Cardiac septum (tissue), 1 donor: Measurements from ENCODE around the gene THEM4. TPM values are rescaled to one million over a fixed set of nuclear protein-coding genes. Genes with fewer than 3 reads are reported as not detected.

Experiments
- DNase-seq: peaks from one replicate; pipeline ENCODE4 v3.0.0-alpha.2; 2020; ENCODE audit warnings: low spot score
- intact Hi-C: fragments of 100-400 bp; cut with DNase I; formaldehyde crosslinking; loops from one replicate; pipeline ENCODE4 v1.14.0; 2022
- total RNA-seq: library from RNA; stranded (reverse); fragmentation: NEBNext Ultra II Directional; extraction: Animal tissue kit (Norgen Biotek cat#: 25700); gene quantifications from one replicate; pipeline ENCODE4 v1.2.1, GENCODE V29; 2021
- donor health status: DM: no; HTN: no; CAD: no.

Gene THEM4
- total RNA-seq, 1 donor from 2014 or later, result 15.7 TPM

- peak; percentile 33 for DNase-seq
Observed at GRCh38 chr1:151846062-151846568, 63.2 kb downstream of the THEM4 start.

GRCh38 chr1:151843398-151843797 lies 65.9 kb downstream of the THEM4 start:
- no peak for DNase-seq
- intact Hi-C loops, result no loop called here

More at GRCh38 chr1:151846062-151846568, 63.2 kb downstream of the THEM4 start:
- intact Hi-C loops, result no loop called here

DNA sequence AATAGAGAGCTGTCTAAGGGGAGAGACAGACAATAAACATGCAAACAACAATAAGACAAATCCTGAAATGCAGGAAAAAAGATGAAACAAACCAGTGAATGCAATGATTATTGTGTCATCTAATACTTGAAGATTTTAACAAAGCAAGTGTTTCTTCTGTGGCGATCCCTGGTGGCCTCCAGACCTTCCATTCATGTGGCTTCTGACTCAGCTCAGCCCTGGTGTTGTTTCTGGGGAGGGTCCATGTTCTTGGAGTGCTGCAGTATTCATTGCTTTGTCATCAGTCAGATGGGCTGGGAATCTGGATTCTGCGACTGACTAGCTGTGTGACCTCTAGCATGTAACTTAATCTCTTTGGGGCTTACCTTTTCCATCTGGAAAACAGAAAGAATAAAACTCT lies 68.2 kb downstream of the THEM4 start:
- DNase-seq, result no peak
- intact Hi-C loops, result no loop called here

DNA sequence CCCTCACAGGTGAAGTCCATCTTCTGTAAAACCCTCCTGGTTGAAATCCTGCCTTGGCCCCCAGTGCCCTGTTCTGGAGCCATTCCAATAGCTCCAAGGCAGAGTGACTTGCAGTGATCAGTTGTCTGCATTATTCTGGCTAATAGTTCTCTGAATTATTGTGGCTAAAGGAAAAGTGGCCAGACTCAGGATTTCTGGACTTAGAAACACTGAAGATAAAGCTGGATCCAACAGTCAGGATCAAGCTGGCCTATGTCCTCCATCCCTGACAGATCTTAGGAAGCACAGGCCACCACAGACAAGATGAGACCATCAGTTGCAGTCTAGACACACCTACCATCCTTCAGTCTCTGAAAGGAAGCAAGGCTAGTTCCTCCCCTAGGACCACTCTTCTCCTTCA lies 68.9 kb downstream of the THEM4 start:
- no peak for DNase-seq
- intact Hi-C loops, result no loop called here

DNA sequence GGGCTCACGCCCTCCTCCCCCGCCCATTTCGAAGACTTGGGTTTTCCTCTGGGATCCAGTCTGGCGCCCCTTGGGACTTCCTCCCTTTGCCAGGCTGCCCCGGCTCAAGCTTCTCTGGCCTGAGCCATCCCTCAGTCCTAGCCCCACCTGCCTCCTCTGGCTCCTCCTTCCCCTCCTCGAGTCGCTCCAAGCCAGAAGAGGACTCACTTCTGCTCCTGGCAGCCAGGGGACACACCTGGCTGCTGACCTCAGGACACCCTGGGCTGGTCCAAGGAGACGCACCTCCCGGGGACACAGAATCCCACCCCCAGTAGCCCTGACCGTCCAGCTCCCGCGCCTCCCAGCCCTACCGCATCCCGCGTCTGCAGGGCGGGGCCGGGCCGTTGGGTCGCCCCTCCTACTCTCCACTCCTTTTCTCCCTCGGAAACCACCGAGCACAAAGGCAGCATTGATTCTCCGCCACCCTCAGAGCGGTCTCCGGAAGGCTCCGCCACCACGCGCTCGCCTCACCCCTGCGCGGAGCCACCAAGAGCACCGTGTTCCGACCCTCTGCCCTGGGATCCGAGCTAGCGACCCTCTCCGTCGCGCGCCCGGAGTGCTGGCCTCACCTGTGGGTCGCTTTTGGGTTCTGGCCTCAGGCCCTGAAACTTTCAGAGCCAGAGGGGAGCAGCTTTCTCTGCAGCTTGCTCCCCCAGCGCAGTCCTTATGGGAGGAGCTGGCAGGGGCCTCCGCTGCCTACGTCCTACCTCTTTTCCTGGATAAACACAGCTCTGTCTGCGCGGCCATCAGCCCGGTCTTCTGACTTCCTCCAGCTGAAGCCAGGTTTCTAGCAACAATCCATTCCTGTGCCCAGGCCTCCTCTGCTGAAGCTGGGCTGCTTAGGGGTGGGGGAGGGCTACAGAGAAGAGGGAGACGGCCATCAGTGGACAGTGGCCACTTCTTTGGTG lies 69.6 kb downstream of the THEM4 start, which contains the start of gene C2CD4D:
TSS of gene C2CD4D (minus strand) at position 364 of the 947 bp plus-strand sequence. CDS start 831 bp downstream, outside the sequence.
- no peak for DNase-seq
- intact Hi-C loops, result loop anchor here (5.0 to 10.0 kb wide), 4 partner anchors 105 to 395 kb away; no protein-coding TSS in a partner anchor

- no peak for DNase-seq
- intact Hi-C loops, result loop anchor here (5.0 to 10.0 kb wide), 4 partner anchors 104 to 394 kb away; no protein-coding TSS in a partner anchor
Observed at GRCh38 chr1:151839082-151839412, 70.3 kb downstream of the THEM4 start.

DNA sequence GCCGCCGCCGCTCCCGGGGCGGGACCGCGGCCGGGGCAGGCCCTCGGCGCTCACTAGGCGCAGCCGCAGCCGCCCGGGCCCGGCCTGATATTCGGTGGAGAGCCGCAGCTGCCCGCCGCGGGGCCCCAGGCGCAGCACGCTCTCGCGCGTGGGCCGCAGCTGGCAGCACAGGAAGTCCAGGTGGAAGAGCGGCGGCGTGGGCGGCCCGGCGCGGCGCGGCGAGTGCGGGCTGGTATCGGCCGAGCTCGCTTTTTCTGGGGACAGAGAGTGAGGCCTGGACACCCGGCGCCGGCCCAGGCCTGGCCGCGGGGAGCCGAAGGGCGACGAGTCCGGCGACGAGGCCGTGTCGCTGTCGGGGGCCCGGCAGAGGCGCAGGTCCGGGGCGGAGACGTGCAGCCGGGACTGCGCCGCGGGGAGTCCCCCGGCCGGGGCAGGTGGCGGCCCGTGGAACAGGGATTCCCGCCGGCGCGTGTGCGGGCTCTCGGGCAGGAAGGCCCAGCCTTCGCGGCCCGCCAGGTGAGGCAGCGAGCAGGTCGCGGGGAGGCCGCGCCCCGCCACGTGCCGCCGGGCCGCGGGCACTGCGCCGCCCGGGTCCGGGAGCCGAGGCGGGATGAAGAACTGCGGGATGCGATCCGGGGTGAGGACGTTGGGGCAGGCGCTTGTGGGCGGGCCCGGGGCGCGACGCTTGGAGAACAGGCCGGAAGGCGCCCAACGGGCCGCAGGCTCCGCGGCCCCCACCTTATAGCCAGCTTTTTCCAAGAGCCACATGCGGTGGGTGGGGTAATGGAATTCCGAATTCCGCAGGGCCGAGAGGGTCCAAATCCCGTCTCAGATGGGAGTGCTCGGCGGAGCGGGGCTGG lies 70.9 kb downstream of the THEM4 start:
- intact Hi-C loops, result loop anchor here (5.0 to 10.0 kb wide), 4 partner anchors 104 to 394 kb away; no protein-coding TSS in a partner anchor
- no peak for DNase-seq

DNA sequence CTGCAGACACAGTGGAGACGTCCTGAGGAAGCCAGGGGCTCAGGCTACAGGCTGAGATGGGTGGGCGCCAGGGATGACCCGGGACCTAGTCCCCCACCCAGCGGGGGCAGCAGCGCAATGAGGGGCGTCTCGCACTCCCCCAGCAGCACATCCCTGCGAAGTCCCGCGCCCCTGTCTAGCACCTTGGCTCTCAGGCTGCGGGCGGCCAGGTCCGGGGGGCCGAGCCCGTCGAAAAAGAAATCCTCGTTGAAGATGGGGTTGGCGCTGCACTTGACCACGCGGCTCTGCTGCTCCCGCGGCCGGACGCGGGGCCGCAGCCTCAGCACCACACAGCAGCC lies 71.5 kb downstream of the THEM4 start:
- intact Hi-C loops, result loop anchor here (5.0 to 10.0 kb wide), 4 partner anchors 103 to 393 kb away; no protein-coding TSS in a partner anchor
- DNase-seq, result no peak

DNA sequence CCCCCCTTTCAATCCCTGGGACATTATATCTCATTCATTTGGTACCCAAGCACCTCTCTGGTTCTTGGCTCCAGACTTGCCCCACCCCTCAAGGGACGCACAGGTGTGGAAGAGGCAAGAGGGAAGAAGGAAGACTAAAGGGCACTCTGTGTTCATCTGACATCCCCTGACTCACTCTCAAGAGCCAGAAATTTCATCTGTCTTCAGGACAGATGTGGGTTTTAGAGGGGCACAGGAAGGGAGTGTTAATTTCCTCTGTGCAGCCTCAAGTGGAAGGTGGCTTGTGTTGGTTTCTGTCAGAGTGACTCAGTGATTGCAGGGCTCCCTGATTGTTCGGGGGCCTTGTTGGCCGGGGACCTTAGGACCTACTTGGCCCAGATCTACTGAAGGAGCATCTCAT lies 72.1 kb downstream of the THEM4 start:
- DNase-seq, result no peak
- intact Hi-C loops, result loop anchor here (5.0 to 10.0 kb wide), 4 partner anchors 102 to 392 kb away; no protein-coding TSS in a partner anchor

DNA sequence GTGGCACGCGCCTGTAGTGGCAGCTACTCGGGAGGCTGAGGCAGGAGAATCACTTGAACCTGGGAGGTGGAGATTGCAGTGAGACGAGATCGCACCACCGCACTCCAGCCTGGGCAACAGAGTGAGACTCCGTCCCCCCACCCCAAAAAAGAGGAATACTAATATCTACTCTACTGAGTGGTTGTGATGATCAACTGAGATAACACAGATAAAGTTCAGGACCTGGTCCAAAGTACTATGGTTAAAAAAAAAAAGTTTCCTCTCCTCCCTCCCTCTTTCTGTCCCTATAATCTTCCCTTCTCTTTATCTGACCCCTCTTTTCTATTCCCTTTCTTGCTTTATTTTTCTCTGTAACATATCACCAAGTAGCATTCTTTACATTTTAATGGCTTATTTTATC lies 73.7 kb downstream of the THEM4 start:
- intact Hi-C loops, result loop anchor here (5.0 to 10.0 kb wide), 4 partner anchors 101 to 391 kb away; no protein-coding TSS in a partner anchor
- no peak for DNase-seq

DNA sequence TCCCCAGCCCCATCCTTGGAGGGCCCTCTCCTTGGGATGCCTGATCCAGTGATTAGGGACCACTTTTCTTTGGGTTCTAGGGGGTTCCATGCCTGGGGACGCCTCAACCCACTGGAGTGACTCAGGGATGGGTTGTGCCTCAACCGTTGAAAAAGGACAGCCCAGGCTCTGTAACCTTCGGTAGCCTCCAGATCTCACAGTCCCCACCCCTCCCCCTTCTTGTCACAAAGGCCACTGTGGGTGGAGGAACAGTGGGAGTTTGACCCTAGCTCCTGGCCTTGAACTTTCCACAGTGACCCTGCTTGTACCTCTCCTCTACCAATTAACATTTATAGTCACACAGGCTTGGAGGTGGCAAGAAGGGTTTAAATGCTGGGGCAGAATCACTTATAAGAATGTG lies 75.1 kb downstream of the THEM4 start:
- no peak for DNase-seq
- intact Hi-C loops, result loop anchor here (5.0 to 10.0 kb wide), 3 partner anchors 72 to 389 kb away; partner anchors contain the start of gene MRPL9

DNA sequence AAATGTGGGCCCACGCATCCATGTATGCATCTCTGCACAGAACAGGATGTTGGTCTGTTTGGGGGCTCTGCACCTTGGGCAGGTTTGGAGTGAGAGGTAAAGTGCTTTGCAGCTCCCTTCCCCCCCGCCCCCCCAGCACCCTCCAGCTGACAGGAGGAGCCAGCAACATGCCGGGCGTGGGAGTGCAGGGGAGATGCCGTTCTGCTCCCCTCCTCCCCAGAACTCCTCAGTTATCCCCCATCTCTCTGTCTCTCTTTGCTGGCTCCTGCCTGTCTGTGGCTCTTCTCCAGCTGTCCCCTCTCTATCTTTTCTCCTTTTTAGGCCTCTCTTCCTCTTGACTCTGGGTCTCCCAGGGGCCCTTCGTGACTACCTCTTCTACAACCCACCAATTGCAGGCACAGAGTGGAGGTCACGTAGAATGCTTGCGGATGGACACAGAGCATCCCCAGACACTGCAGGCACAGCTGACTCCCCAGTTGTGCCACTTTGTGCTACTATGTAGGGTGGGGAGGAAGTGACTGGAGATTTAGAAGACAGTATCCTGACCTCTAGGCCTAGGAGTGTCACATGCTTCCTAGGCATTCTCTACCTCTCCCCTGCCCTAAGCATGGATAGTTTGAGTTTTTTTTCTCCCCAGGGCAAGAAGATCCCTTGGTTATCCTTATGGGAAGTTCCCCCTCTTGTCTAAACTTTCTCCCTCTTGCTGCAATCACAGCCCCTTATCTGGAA lies 76.0 kb downstream of the THEM4 start:
- DNase-seq, result no peak
- intact Hi-C loops, result loop anchor here (2.0 to 10.0 kb wide), 4 partner anchors 43 to 389 kb away; partner anchors contain the start of genes MRPL9 and TDRKH

DNA sequence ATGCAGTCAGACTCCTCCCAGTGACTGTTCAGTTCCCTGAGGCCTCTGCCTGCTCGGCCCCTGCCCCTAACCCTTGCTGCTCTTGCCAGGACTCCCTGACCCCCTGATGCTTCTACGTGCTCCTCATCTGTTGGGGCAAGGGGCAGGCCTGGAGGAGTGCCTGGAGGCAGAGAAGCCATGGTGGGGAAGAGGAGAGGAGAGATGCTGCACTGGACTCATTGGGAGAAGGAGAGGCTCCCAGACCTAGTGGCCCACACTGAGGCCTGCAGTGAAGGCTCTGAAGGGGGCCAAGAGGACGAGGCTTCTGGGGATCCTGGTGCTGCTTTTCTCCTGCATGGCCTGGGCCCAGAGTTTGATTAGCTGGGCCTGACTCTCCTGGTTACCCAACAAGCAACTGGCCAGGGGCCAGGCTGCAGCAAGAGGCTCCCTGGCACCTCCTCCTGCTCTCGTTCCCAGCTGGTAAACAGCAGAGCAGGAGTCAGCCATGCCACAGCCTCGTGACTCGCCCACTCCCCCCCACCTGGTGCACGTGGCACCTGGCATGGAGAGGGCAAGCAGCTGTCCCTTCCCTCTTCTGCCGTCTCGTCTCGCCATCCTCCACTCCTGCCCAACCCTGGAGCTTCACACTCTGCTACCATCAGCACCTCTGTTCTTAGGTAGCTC lies 76.9 kb downstream of the THEM4 start:
- DNase-seq, result peak; percentile 90
- intact Hi-C loops, result loop anchor here (2.0 to 10.0 kb wide), 4 partner anchors 42 to 388 kb away; partner anchors contain the start of genes MRPL9 and TDRKH

- no peak for DNase-seq
- intact Hi-C loops, result loop anchor here (2.0 to 10.0 kb wide), 4 partner anchors 41 to 387 kb away; partner anchors contain the start of genes MRPL9 and TDRKH
Observed at GRCh38 chr1:151831605-151832004, 77.7 kb downstream of the THEM4 start, which contains the start of gene RORC. Gene RORC, minus strand, starts transcription at chr1:151831802. Its CDS starts 38 bp downstream, at chr1:151831764.

DNA sequence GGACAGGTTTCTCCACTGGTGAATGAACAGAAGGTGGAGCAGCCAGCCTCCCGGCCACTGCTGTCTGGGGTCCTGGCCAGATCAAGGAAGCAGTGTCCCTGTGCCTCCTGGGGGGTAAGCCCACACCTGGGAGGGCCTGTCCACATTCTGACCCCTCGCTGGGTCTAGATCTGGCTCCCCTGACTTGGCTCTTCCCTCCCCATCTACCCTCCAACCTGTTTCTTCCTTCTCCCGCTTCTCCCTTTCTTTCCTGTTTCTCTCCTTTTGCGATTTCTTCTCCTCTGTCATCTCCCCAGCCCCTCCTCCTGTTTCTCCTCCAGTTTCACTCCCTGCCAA lies 78.1 kb downstream of the THEM4 start:
- no peak for DNase-seq

DNA sequence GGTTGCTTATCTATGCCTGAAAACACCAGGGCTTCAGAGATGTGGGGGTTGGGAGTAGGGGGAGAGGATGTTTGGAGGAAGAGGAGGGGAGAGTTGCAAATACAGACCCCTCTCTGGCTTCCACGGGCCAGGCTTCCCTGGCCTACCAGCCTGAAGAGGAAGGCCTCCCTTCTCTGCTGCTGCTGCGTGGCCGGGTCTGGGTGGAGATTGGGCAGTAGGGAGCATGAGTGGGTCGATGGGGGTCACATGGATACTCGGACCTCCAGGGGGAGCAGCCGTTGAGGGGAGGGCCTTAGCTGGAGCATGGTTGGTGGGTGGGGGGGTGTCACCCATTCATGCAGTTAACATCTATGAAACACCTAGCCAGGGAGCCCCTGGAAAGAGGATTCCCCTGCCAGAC lies 79.3 kb downstream of the THEM4 start:
- DNase-seq, result no peak

More for the DNA sequence above, 78.1 kb downstream of the THEM4 start:
- intact Hi-C loops, result loop anchor here (5.0 to 10.0 kb wide), 3 partner anchors 69 to 386 kb away; partner anchors contain the start of gene MRPL9

GRCh38 chr1:151829352-151830046 lies 79.8 kb downstream of the THEM4 start:
- DNase-seq, result no peak

More for the DNA sequence above, 79.3 kb downstream of the THEM4 start:
- intact Hi-C loops, result loop anchor here (5.0 to 10.0 kb wide), 3 partner anchors 68 to 385 kb away; partner anchors contain the start of gene MRPL9

More at GRCh38 chr1:151829352-151830046, 79.8 kb downstream of the THEM4 start:
- intact Hi-C loops, result loop anchor here (5.0 to 10.0 kb wide), 3 partner anchors 67 to 385 kb away; partner anchors contain the start of gene MRPL9
